HL-60 (cell line): ENCODE data around the gene CFAP54.

Experiments
- POLR2AphosphoS5 ChIP-seq: IDR thresholded peaks from 2 replicates; pipeline ENCODE4 v1.6.1; 2012; ENCODE audit warnings: low read depth
- TF ChIP-seq, protein P1 (sequence below): IDR thresholded peaks from 2 replicates; pipeline ENCODE4 v1.6.1; 2012; ENCODE audit warnings: low read depth; ENCODE audit not compliant: insufficient replicate concordance

DNA sequence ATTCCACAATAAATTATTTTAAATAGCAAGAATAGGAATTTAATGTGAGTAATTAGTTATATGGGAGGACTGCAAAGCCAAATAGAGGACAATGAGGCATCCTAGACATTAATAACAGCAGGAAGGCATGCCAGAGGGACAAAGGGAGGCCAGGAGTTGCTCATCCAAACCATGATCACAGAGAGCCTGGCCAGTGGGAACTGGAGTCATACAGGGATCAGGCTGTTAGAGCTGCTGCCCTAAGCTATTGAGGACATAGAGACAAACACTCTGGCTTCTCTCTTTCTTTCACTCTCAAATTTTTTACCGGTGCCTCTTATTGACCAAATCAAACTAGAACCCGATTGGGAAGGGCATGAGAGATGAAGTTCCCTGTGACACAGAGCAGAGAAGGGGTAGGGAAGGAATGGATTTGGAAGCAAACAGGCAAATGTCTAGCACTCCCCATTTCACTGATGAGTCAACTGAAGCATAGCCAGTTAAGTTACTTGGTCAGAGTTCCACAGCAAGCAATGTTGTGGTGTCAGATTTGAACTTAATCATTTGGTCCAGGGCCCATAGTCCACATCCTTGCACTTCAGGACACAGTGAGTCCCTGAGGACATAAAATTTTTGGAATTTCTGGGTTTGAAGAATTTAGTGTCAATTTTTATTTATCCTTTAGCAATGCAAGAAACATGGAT, 17.9 kb upstream of the CFAP54 start:
- no peak for TF ChIP-seq POLR2AphosphoS5
- TF ChIP-seq, protein P1, sequence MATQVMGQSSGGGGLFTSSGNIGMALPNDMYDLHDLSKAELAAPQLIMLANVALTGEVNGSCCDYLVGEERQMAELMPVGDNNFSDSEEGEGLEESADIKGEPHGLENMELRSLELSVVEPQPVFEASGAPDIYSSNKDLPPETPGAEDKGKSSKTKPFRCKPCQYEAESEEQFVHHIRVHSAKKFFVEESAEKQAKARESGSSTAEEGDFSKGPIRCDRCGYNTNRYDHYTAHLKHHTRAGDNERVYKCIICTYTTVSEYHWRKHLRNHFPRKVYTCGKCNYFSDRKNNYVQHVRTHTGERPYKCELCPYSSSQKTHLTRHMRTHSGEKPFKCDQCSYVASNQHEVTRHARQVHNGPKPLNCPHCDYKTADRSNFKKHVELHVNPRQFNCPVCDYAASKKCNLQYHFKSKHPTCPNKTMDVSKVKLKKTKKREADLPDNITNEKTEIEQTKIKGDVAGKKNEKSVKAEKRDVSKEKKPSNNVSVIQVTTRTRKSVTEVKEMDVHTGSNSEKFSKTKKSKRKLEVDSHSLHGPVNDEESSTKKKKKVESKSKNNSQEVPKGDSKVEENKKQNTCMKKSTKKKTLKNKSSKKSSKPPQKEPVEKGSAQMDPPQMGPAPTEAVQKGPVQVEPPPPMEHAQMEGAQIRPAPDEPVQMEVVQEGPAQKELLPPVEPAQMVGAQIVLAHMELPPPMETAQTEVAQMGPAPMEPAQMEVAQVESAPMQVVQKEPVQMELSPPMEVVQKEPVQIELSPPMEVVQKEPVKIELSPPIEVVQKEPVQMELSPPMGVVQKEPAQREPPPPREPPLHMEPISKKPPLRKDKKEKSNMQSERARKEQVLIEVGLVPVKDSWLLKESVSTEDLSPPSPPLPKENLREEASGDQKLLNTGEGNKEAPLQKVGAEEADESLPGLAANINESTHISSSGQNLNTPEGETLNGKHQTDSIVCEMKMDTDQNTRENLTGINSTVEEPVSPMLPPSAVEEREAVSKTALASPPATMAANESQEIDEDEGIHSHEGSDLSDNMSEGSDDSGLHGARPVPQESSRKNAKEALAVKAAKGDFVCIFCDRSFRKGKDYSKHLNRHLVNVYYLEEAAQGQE, result no peak
